ENCODE results near the gene PIGQ.

Gene PIGQ

DNA sequence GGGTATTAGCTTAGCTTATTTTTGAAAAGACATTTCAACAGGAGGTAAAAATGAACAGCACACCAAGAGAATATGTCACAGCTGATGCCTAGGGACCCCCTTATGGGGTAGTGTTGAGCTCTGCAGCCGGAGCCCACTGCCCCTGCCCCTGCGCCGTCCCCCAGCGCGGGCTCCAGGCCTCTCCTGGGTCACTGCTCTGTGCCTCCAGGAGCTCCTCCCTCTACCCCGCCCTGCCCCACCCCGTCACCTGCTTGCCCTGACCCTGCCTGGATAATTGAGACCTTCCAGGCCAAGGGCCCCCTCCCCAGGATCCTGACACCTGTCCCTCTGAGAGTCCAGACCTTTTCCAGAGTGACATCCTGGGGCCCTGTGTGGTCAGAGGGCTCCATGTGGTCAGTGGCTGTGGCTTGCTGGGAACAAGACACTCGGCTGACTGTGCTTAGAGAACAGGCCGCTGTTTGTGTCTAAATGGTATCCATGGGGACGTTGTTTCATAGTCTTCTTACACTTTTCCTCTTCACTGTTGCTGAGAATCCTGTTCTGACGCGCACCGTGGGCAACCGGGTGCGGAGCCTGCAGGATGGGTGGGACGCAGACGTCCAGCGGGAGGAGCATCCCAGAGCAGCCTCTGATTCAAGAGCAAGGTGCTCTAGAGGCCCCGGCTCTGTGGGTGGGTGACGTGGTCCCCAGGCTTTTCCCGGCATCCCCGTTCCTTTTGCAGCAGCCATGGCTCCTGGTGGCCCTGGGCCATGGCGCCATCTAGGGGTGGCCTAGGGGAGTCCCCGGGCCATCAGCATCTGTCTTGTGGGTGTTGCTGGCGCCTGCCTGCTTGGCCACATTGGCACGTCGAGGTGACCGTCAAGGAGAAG, 41.0 kb downstream of the PIGQ start:
- DNase-seq = peak in 1 of 2 experiments; percentile 56

DNA sequence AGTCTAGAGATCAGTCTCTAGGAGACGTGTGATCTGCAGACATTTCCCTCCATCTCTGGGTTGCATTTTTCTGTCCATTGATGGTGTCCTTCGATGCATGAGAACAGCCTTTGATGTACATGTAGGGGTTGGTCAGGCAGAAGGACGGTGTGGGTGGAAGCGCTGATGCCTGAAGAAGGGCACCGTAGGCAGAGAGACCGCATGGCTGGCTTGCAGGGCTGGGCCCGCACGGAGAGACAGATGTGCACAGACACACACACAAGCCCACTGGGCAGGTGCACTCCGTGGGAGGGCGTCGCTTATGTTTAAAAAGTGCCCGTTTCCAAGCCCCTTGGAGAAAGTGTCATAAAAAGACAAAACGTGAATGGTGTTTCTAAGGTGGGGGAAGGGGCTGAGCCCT, 45.4 kb downstream of the PIGQ start:
- no peak for DNase-seq

- no peak for DNase-seq
These were observed 47.2 kb downstream of the PIGQ start for GRCh38 chr16:616733-617586.

- no peak for DNase-seq
These were observed 48.1 kb downstream of the PIGQ start for GRCh38 chr16:617855-618254.

GRCh38 chr16:619476-620100, 49.8 kb downstream of the PIGQ start:
- no peak for DNase-seq

GRCh38 chr16:620700-621525, 51.1 kb downstream of the PIGQ start:
- DNase-seq = no peak

DNA sequence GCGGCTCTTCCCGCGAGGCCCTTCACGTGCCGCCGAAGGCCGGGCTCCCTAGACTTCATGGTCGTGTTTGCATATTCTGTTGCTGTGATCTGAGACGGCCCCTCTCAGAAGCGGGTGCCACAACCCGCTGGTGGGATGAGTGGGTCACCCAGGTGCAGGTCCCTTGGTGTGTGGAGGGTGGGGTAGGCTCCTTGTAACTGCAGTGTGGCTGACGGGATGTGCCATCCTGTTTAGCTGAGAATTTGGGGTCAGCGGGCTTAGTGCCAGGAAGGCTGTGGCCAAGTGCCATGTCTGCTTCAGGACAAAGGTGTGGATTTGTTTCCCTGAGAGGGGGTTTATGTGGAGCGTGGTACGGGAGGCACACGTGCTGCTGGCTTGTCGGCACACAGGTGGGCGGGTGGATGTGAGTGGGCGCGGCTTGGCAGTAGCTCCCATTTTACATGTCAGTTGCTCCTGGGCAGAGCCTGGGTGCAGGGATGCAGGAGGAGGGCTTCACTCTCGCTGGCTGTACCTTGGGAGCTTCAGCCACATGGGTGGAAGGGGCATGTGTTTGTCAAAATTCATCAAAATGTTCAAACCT, 51.8 kb downstream of the PIGQ start:
- DNase-seq = no peak

GRCh38 chr16:622920-623280, 53.1 kb downstream of the PIGQ start:
- DNase-seq = no peak

DNA sequence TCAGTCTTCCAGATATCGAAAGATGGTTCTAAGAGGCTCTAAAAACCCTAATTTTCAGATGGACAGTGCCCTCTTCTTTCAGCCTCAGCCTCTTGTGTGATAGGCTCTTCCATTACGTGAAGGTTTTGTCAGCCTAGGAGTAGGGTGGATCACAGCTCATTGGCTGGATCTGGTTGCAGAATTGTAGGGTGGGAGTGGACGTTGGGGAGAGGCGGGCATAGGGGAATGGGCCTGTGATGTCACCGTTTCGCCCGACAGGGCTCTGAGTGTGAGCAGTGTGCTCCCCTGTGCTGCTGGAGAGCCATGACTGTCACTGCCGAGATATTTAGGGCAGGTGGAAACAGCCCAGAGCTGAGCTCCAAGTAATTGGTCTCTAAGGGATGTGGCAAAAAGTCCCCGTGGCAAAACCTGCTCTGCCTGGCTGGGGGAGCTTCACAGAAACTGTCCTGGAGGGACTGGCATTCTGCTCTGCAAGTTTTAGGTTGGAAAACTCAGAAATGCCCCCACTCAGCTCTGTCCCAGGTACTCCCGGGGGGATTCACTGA, 54.8 kb downstream of the PIGQ start:
- no peak for DNase-seq

GRCh38 chr16:625117-625976, 55.6 kb downstream of the PIGQ start:
- no peak for DNase-seq

GRCh38 chr16:625977-626765, 56.4 kb downstream of the PIGQ start:
- no peak for DNase-seq

GRCh38 chr16:626787-627453, 57.2 kb downstream of the PIGQ start:
- no peak for DNase-seq

DNA sequence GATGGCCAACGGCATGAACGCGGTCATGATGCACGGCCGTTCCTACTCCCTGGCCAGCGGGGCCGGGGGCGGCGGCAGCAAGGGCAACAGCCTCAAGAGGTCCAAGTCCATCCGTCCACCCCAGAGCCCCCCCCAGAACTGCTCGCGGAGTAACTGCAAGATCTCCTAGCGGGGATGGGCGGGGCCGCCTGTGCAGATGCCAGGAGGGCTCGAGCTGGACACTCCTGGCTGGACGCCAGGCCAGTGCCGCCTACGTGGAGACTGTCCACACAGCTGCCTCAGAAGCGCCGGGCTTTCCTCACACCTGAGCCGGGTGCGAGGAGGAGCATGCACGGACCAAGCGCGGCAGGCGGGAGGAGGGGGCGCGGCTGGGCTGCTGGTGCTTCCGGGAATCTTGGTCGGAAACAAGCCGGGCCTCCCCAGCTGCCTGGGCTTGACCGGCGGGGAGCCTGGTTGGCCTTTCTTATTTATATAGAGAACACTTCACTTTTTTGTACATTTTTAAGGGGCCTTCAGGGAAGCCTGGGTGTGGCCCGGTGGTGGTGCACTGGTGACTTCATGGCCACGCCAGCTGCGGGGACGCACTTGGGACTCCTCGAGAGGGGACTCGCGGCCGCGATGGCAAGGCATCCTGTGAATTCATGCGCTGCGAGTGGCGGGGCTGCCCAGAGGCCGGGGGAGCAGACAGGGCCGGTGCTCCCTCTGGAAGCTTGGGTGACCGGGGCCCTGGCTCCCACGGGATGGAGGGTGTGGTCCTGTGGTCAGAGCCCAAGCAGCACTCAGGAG, 57.9 kb downstream of the PIGQ start:
- DNase-seq = no peak

GRCh38 chr16:628321-629061, 58.7 kb downstream of the PIGQ start:
- no peak for DNase-seq

GRCh38 chr16:629185-629832, 59.5 kb downstream of the PIGQ start:
- DNase-seq = peak; percentile 78 to 94

DNA sequence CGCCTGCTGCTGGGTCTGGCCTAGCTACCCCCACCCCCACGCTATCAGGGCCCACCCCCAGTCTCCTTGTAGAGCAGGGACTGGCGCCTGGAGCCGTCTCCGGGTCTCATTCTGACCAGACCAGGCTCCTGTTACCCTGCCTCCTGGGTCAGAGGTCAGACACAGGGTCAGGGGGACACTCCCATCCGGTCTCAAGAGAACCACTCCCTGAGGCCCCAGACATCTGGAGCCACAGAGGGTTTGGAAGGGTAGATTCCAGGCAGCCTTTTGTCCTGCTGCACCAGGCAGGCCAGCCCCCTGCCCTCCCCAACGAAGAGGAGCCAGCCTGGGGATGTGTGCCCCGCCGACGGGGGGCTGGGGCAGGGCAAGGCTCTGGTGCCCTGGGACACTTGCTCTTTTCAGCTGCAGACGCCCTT, 60.1 kb downstream of the PIGQ start:
- DNase-seq = peak in 1 of 2 experiments; percentile 55

DNA sequence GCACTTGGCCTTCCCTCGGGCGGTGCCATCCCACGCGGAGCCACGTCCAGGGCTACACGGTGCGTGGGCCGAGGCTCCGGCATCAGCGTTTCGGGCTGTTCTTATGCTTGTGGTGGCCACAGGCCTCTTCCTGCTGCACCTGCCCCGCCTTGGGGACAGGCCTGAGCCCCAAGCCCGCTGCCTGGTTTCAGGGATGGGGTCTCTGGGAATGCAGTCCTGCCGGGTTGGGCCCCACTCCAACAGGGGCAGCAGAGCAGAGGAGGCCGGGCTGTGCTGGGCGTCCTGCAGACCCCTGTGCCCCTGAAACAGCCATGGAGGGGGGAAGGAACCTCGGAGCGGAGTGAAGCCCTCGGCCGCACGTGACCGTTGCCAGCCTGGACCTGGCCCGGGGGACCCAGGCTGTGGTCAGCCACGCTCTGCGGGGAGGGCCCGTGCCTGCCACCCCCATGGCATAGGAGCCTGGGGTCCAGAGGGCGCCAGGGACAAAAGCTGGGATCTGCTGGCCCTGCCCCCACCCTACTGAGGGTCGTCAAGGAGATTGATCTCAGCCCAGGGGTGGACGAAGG, 60.6 kb downstream of the PIGQ start:
- no peak for DNase-seq
